ENCODE data around the gene ANKRD29.

GRCh38 chr18:23616258-23616657 is 46.5 kb downstream of the ANKRD29 start:
- no peak for TF ChIP-seq CTCF (IDR thresholded peaks at IDR 0.05)
- TF ChIP-seq POLR2A (IDR thresholded peaks at IDR 0.05), result no peak

Measured in testis (tissue), 2 donors.